Inflammatory macrophage (primary cell): ENCODE measurements around the gene MAP3K3.

Source experiments
- DNase-seq, 2 donors: peaks; one replicate each; pipeline ENCODE4 v3.0.0-alpha.2; 2020 to 2022

The MAP3K3 gene

GRCh38 chr17:63622574-63623390 lies 565 bp downstream of the MAP3K3 start:
- DNase-seq, result peak; percentile 60 to 80

DNA sequence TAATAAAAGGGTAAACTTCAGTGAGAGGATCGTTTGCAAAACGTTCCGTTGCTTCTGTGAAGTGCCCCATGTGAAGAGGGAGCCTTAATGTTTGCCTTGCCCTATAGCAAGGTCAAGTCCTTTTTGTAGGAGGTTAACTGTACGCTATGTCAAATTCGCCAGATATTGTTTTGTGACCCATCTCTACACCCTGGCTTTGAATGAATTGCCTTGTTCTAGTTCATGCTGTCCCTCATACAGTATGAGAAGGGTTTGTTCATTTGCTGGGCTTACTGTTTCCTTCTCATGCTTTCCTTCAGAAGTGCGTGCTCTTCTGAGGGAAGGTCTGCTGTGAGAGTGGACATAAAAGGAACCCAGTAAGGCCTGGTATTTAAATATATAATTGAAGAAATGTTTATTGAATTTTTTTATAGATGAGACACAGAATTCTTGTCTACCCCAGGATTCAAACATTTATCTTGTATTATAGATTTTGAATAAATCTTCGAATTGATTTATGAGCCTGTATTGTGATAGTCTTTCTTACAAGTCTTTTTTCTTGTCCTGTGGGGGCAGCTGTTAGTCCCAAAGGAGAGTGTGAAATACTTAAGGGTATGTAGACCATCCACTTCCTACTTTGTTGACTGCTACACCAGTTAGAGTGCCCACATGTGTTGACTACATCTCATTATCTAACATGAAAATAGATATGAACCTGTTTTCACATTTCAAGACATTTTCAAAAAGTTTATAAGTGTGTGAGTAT lies 1.7 kb downstream of the MAP3K3 start:
- DNase-seq, result no peak

GRCh38 chr17:63624531-63624880 lies 2.3 kb downstream of the MAP3K3 start:
- DNase-seq, result peak; percentile 38 to 50

GRCh38 chr17:63626551-63627180 lies 4.4 kb downstream of the MAP3K3 start:
- peak; percentile 28 to 38 for DNase-seq

- no peak for DNase-seq
Measured at GRCh38 chr17:63629627-63630026, 7.4 kb downstream of the MAP3K3 start.

DNA sequence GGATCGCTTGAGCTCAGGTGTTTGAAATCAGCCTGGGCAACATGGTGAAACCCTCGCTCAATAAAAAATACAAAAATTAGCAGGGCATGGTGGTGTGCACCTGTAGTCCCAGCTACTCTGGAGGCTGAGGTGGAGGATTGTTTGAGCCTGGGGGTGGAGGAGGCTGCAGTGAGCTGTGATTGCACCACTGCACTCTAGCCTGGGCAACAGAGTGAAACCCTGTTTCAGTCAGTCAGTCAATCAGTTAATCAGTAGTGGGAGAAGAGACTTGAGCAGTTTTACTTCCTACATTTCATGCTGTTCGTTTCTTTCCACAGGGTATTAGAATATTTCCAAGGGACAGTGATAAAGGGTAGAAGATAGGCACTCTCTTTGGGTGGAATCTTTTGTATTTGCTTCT lies 8.8 kb downstream of the MAP3K3 start:
- no peak for DNase-seq

DNA sequence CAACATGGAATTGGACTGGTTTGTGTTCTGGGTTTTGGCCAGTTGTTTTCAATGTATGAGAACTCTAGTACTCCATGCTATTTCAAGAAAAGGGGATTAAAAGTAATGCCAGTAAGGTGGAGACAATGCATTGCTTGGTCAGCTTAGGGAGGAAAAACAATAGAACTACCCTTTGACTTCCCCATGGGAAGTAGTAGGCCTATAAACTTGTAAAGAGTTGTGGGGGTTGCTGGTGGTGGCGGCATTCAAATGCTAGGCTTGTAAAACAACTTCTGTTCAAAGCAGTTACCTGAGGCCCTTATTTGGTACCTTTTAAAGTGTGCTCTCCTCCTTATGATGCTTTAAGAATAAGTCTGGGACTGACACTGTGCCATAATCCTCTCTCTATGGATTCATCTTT lies 9.4 kb downstream of the MAP3K3 start:
- DNase-seq, result no peak

DNA sequence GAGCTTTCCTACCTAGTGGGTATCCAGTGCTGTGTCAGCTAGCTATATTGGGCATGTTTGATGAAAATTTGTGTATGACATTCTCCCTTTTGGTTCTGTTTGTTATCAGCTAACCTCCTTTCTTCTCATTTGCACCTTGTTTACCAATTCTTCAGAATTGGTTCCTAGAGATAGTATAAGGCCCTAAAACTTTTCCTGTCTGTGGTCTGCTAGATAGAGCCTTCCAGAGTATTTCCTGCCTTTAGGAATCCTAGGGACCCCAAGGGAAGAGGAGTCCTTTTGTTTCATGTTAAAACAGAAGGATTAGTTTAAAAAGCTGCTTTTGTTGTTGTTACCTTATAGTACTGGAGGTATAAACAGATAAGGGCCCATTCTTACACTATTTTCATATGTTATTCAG lies 11.5 kb downstream of the MAP3K3 start:
- DNase-seq, result no peak

DNA sequence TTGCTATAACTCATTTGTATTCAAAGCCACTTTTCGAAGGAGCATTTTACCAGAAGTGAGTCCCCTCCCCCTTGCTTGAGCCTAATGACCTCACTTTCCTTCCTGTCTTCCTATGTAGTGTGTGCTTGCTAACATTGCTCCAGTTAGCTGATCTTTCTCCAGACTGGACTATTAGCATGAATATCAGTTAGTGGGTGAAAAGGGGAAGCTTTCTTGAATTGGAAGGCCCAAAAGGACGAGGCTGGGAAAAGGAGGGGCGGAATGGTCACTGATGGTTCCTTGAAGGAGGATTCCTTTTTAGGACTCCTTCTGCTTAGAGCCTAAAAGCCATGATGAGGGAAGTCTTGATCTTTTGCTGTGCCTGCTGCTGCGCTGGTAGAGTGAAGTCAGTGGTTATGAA lies 11.9 kb downstream of the MAP3K3 start:
- DNase-seq, result peak; percentile 84 to 85

GRCh38 chr17:63634816-63635215 lies 12.6 kb downstream of the MAP3K3 start:
- DNase-seq, result no peak

DNA sequence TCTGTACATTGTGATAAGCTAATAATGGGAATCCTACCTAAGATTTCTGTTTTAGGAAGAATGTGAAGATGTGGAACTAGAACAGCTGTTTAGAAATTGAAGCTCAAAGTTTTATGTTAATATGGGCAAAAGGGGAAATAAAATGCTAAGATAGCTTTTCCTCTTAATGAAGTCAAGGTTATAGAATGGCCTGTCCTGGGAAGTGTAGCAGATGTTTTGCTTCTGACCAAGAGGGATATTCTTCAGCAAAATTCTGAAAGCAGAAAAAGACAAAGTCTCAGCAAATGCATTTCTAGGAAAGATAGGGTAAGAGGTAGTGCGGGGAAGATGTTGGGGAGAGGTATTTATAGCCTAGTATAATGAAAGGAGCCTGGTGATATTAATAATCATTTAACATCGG lies 13.1 kb downstream of the MAP3K3 start:
- DNase-seq, result peak in 1 of 2 donors; percentile 46

DNA sequence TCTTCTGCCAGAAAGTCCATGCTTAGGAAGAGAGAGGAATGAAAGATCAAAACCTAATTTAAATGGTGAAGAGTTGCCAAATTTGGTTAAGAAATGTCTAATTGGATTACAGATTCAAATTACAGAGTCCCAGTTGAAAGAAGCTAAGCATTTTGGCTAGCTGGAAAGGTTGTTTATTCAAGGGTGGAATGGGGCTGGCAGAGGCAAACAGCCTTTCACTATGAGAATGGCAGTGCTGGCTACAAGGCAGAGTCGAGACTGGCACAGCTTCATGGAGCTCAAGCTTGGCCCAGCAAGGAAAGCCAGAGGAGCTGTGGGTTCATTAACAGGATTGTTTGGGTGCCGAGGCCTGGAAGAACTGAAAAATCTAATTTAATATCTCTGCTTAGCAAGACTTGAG lies 13.6 kb downstream of the MAP3K3 start:
- DNase-seq, result no peak

DNA sequence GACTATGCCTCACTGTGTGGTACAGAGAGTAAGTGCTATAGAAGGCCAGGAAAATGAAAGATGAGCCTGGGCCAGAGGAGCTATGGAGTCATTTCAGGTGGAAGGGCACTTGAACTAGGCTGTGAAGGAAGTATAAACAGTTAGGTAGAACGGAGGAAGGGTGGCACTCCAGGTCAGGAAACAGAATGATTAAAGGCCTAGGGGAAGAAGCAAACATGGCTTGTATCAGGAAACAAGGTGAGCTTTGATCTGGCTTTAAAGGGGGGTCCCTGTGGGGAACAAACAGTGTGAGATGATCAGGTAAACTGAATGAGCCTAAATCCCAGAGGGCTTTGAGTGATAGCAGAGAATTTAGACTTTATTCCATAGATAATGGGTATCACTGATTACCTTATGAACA lies 16.9 kb downstream of the MAP3K3 start:
- no peak for DNase-seq

DNA sequence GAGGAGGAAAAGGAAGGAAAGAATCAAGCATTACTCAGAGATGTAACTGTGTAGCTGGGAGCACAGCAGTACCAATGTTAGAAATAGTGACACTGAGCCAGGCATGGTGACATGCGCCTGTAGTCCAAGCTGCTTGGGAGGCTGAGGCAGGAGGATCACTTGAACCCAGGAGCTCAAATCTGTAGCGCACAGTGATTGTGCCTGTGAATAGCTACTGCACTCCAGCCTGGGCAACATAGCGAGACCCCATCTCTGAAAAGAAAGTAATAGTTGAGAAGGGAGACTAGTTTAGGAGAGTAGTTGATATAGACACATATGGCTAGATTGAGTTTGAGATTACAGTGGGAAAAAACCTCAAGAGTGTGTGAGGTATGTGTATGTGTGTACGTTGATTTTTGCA lies 17.8 kb downstream of the MAP3K3 start:
- DNase-seq, result no peak

DNA sequence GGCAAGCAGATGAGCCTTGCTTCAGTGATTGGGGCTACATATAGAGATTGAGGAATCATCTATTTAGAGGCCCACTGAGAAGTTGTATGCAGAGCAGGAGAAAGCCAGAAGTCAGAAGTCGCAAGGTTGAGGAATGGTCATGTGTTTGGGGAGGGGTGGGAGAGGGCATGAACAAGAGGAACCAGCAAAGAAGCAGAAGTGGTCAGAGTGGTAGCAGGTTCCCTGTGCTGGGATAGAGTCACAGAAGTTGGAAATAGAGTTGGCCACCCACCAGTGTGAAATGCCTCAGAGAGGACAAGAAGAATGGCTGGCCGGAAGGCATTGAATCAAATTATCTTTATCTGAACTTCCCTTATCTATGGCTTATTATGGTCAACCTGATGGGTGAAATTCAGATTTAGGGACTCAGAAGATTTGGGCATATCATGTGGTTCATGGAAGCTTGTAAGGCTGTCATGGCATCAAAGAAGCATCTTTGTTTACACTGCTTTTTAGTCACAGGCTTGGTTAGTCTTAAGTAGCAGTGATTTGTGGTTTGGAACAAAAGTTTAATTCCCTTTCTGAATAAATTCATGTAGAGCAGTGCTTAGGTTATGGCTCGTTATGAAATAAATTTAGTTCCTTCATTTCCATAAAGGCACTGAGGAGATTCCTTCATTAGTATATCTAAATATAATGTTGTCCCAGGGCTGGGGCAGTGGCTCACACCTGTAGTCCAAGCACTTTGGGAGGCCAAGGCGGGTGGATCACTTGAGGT lies 19.7 kb downstream of the MAP3K3 start:
- peak; percentile 95 to 96 for DNase-seq

DNA sequence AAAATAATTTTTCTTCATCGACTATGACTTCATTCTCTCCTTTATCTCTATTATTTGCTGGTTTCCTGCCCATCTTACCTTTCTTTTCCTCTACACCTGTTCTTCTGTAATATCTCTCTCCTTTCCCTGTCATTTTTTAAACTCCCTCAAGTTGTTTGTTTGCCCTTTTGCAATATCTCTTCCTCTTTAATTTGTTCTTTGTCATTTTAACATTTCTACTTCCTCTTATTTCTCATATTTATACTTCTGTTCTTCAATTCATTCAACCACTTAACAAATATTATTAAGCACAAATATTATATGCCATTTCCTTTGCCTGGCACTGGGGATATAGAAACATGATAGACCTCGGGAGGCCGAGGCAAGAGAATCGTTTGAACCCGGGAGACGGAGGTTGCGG lies 22.6 kb downstream of the MAP3K3 start:
- peak in 1 of 2 donors; percentile 71 for DNase-seq

DNA sequence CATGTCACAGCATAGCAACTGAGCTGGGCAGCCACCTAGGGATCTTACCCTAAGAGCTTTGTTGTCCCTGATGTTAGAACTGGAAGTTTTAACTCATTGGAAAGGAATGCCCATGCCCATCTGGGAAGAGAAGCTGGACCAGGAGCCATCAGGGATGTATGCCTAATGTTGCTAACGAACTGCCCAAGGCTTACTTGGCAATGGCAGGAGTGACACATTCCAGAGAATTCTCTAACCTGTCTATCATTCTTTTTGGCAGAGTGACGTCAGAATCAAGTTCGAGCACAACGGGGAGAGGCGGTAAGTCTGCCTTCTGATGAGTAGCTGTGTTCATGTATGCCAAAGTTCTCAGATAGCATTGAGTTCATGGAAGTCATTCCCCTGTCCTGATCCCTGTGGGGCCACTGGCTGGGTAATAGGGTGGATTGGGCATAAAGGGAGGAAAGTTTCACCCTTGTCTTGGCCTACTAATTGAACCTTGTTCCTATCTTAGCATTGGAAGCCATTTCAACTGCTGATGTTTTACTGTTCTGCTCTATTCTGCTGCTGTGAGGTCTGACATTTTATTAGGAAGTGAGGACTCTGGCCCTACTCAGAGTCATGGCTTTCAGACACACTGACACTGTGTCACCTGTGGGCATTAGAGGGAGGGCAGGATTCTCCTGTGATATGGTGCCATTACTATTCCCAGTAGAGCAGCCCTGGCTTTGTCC lies 23.7 kb downstream of the MAP3K3 start:
- no peak for DNase-seq

DNA sequence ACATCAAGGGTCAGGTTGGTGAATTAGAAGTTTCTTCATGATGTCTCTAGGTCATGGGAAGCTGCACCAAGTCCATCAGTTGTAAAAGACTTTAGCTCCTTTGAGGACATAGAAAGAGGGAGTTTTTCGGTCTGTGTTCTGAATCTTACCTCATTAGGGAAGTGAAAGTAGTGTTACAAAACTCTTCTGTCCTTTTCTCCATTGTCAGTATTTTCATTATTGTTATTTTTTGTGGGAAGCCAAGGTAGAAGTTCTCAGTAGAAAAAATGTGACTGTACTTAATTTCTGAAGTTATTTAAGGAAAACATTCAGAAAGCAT lies 24.2 kb downstream of the MAP3K3 start:
- DNase-seq, result peak; percentile 73 to 89

GRCh38 chr17:63647065-63647725 lies 25.0 kb downstream of the MAP3K3 start:
- DNase-seq, result no peak

DNA sequence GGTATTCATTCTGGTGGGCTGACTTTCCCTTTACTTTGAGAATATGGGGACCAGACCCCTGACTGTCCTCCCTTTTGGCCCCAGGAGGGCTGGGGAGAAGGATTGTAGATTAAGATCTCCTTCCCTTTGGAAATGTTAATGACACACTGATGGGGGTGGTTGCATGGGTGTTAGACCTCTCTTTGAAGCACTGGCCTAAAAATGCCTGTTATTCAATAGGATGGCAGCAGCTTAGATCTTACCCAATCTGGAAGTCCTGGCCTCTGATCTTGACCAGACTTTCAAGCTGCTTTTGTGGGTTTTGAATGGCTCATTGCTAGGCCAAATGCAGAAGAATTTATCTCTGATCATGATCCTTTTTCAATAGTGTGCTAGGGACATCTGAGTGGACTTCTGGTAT lies 25.7 kb downstream of the MAP3K3 start:
- no peak for DNase-seq

DNA sequence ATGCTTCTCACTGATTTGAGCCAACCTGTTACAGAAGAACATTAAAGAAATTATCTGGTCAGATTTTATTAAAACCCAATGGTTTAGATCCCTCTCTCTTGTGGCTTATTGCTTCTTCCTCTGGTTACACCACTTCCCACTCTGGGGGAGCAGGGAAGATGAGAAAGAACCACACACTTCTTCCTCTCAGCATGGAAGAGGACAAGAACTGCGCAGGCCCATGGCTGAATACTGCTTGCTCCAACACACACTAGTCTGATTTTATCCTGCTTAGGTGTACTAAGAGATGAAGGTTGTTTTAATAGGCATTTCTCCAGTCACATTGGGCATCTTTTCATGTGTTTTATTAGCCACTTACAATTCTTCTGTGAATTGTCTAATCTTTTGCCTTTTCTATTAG lies 27.6 kb downstream of the MAP3K3 start:
- DNase-seq, result peak; percentile 62 to 74

- DNase-seq, result no peak
Measured at GRCh38 chr17:63652106-63652505, 29.9 kb downstream of the MAP3K3 start.
